Measurements from ENCODE around the gene FGF3. TPM values are rescaled to one million over a fixed set of nuclear protein-coding genes. Genes with fewer than 3 reads are reported as not detected.

The FGF3 gene
- polyA plus RNA-seq, 1 of the 3 experiments (the other 2 are of a cell fraction), result not detected

- H3K4me1 ChIP-seq (ENCODE audit: control insufficient read depth in 1 of 2, insufficient read depth in 2 of 2, low read depth in 1 of 2, low read length in 1 of 2), result no peaks in the 10 kb centered on the region
- H3K9me3 ChIP-seq, result no peaks in the 10 kb centered on the region
- no peaks in the 10 kb centered on the region for H3K79me2 ChIP-seq (ENCODE audit: insufficient read depth)
- no peak overlapping the region for H3K4me2 ChIP-seq
- H4K20me1 ChIP-seq (ENCODE audit: insufficient read depth), result no peaks in the 10 kb centered on the region
- no peak overlapping the region for H3K4me3 ChIP-seq (ENCODE audit: low read depth in 2 of 2, low read length in 1 of 2)
- ChIA-PET POLR2A (no interaction called here), CTCF (interaction anchor here (1.0 to 1.8 kb wide), 2 partner anchors 83 to 188 kb away, joined by 3 to 5 read pairs; no protein-coding TSS in a partner anchor)
- 79% methylated on average over 11 of the region's 11 CpGs for WGBS (ENCODE audit: low lambda C conversion rate)
- no peak overlapping the region for H2AFZ ChIP-seq (ENCODE audit: low read depth)
- no peak overlapping the region for H3K27ac ChIP-seq (ENCODE audit: low read depth in 2 of 2, low read length in 1 of 2)
- no peaks in the 10 kb centered on the region for H3K27me3 ChIP-seq (ENCODE audit: insufficient read depth)
- TF ChIP-seq NRF1 (IDR thresholded peaks at IDR 0.05; ENCODE audit: low read depth, low read length) (no peak), MEF2A (IDR thresholded peaks at IDR 0.05; ENCODE audit: borderline replicate concordance, low read depth) (no peak), FOXJ3 (CRISPR knock-in tag; IDR thresholded peaks at IDR 0.05) (no peak), YY1 (IDR thresholded peaks at IDR 0.05; ENCODE audit: low read depth) (no peak), ZBTB33 (IDR thresholded peaks at IDR 0.05; ENCODE audit: borderline replicate concordance, low read depth) (no peak), EZH2phosphoT487 (IDR thresholded peaks at IDR 0.05; ENCODE audit: borderline replicate concordance, low read depth) (no peak), SIN3A (IDR thresholded peaks at IDR 0.05; ENCODE audit: borderline replicate concordance, low read depth, low read length) (no peak), CHD2 (IDR thresholded peaks at IDR 0.05; ENCODE audit: low read length, partially characterized antibody) (no peak)
- no peak overlapping the region for H3K9ac ChIP-seq
- no peak for DNase-seq
- H3K9me2 ChIP-seq, result no peaks in the 10 kb centered on the region
- no peaks in the 10 kb centered on the region for H3F3A ChIP-seq (replicated peaks; ENCODE audit: insufficient read depth)
- no peaks in the 10 kb centered on the region for H3K36me3 ChIP-seq (replicated peaks in 1 of 2; ENCODE audit: control insufficient read depth in 1 of 2, insufficient read depth in 2 of 2, low read length in 1 of 2)
Measured at GRCh38 chr11:69830086-69830485, 10.9 kb upstream of the FGF3 start.

- TF ChIP-seq NRF1 (IDR thresholded peaks at IDR 0.05; ENCODE audit: low read depth, low read length) (no peak), EZH2phosphoT487 (IDR thresholded peaks at IDR 0.05; ENCODE audit: borderline replicate concordance, low read depth) (no peak), SMC3 (IDR thresholded peaks at IDR 0.05; ENCODE audit: low read depth, low read length) (no peak), NFIC (IDR thresholded peaks at IDR 0.05; ENCODE audit: borderline replicate concordance) (no peak), YY1 (IDR thresholded peaks at IDR 0.05; ENCODE audit: low read depth) (no peak), FOXJ3 (CRISPR knock-in tag; IDR thresholded peaks at IDR 0.05) (no peak), USF2 (IDR thresholded peaks at IDR 0.05; ENCODE audit: borderline replicate concordance, low read depth, low read length) (no peak), EP300 (IDR thresholded peaks at IDR 0.05; ENCODE audit: borderline replicate concordance in 1 of 2, low read depth in 1 of 2, low read length in 1 of 2) (no peak), ZBTB33 (IDR thresholded peaks at IDR 0.05; ENCODE audit: borderline replicate concordance, low read depth) (no peak), GATA2 (CRISPR knock-in tag; IDR thresholded peaks at IDR 0.05) (no peak), GABPA (IDR thresholded peaks at IDR 0.05; ENCODE audit: low read depth) (no peak)
- ChIA-PET CTCF (interaction anchor here (1.0 to 1.9 kb wide), 3 partner anchors 9 to 189 kb away, joined by 3 to 10 read pairs (median 5); partner anchors contain the start of gene FGF3), POLR2A (no interaction called here)
- Histone ChIP-seq H3K36me3 (replicated peaks in 1 of 2; ENCODE audit: control insufficient read depth in 1 of 2, insufficient read depth in 2 of 2, low read length in 1 of 2) (no peaks in the 10 kb centered on the region), H3K9ac (no peak overlapping the region), H4K20me1 (ENCODE audit: insufficient read depth) (no peaks in the 10 kb centered on the region), H3K4me3 (ENCODE audit: low read depth in 2 of 2, low read length in 1 of 2) (no peak overlapping the region), H3K27ac (ENCODE audit: low read depth in 2 of 2, low read length in 1 of 2) (no peak overlapping the region), H3K27me3 (ENCODE audit: insufficient read depth) (peaks cover 4% of the 10 kb centered on the region; the same call in 1 of the 2 replicates), H3K4me1 (ENCODE audit: control insufficient read depth in 1 of 2, insufficient read depth in 2 of 2, low read depth in 1 of 2, low read length in 1 of 2) (no peaks in the 10 kb centered on the region; a peak in 1 of 4 replicates), H3F3A (replicated peaks; ENCODE audit: insufficient read depth) (no peaks in the 10 kb centered on the region), H3K9me3 (no peaks in the 10 kb centered on the region), H3K79me2 (ENCODE audit: insufficient read depth) (no peaks in the 10 kb centered on the region), H3K4me2 (no peak overlapping the region), H3K9me2 (no peaks in the 10 kb centered on the region), H2AFZ (ENCODE audit: low read depth) (no peak overlapping the region)
- WGBS (ENCODE audit: low lambda C conversion rate), result 69% methylated on average over 6 of the region's 6 CpGs
- no peak for DNase-seq
Measured at GRCh38 chr11:69828971-69829344, 9.7 kb upstream of the FGF3 start.
